ENCODE data around the gene MEGF6.

MEGF6 gene

DNA sequence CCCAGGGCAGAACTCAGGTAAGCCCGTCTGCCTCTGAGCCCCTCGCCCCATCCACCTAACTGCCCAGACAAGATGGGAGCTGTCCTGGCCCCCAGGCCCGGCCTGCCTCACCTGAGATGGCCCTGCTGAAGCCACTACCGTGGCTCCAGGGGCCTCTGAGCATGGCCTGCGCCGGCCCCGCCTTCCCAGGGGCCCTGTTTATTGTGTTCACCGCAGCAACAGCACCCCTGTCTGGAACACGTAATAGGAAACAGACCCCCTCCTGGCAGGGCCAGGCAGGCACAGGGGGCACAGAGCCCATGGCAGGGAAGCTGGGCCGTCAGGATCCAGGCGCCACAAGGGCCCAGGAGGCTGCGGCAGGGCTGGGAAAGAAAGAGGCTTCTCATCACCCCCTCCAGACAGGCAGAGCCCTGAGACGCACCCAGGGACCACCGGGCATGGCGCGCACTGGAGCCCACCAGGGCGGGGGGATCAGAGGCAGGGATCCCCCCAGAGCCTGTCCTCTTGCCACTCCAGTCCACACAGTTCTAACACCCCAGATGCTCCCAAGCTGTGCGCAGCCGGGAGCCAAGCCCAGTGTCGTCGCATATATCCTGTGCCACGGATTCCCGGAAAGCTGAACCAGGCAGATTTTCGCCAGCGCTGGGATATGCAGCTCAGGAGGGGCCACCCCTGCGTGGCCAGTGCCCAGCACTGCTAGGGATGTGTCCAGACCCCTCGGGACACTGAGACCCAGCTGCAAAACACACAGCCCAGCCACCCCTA lies 94.2 kb downstream of the MEGF6 start:
- no peak for DNase-seq

DNA sequence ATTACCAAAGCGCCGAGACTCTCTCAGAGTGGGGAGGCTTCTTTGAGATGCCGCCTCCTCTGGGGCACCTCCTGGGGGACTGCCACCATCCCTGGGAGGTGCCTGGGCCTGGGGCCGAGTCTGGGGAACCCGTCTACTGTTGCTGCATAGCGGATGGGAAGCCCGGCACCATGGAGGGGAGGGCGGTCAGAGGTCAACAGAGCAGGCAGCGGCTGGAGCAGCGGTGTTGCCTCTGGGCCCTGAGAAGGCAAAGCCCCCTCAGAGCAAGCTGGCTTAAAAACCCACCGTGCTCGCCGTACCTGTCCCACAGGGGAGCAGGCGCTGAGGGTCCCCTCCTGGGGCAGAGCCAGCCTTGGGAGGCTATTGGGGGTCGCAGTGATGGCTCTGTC lies 94.8 kb downstream of the MEGF6 start:
- DNase-seq = no peak

DNA sequence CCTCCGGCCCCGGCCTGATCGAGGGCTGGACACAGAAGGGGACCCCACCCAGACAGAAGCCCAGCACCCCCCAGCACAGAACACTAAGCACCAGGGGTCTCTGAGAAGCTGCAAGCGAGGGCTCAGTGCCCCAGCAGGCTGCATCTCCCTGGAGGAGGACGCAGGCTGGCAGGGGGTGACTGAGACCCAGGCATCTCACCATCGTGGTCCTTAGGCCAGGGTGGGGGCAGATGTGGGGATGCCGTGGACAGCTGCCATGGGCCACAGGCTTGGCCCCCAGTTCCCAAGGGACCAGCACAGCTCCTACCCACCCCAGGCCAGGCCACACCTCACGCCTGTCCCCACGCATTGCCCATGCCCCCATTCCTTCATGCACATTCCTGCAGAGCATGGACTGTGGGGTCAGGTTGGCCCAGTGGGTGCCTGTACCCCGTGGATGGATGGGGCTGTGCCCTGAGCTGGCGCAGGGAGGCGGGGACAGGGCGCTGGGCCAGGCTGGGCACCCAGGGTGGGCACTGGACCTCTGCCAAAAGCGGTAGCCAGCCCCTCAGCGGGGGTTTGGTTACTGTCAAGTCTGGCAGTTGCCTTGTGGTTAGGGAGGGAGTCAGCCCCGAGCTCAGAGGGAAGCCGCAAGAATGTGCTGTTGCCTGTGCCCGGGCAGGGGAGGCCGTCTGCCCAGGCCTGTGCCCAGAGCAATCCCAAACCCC lies 95.4 kb downstream of the MEGF6 start:
- no peak for DNase-seq

DNA sequence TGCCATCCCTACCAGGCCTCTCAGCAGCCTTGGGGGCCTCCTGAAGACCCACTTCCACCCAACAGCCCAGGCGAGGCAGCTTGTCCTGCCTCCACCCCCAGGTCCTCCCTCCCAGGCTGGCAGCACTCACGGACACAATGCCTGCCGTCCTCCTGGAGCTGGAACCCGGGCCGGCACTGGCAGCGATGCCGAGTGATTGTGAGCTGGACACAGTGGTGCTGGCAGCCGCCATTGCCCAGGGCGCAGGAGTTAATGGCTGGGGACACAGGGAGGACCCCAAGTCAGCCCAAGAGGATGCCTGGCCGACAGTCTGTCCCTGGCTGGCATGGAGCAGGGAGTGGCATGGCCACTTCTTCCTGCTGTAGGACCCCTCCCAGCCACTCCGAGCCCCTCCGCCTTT lies 96.0 kb downstream of the MEGF6 start:
- no peak for DNase-seq

DNA sequence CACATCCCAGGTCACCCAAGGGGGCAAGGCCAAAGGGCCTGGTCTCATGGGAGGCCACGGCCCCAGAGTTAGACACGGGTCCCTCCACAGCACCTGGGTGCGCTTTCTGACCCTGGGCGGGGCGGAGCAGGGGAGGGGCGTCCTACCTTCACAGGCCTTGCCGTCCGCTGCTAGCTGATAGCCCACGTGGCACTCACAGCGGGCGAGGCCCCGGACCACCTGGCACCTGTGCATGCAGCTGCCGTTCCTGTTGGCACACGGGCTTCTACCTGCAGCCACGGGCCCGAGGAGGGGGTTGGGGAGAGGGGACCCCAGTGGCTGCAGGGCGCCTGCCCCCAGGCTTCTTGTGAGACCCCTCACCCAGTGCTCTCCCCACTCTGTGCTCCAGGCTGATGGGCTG lies 96.9 kb downstream of the MEGF6 start:
- DNase-seq = no peak

DNA sequence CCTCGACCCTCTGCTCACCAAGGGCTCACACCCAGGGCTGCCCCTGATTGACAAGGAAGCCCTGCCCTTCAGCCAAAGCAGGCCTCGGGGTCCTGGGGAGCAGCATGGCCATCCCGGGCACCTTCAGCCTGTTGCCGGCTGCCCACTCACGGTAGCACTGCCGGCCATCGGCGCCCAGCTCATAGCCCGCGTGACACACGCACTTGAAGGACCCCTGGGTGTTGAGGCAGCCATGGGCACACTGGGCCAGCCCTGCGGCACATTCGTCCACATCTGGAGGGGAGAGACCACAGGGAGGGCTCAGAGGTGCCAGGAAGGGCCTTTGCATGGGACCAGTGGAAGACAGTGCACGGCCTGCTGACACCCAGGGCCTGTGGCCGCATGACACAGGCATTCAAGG lies 99.5 kb downstream of the MEGF6 start:
- DNase-seq = no peak

DNA sequence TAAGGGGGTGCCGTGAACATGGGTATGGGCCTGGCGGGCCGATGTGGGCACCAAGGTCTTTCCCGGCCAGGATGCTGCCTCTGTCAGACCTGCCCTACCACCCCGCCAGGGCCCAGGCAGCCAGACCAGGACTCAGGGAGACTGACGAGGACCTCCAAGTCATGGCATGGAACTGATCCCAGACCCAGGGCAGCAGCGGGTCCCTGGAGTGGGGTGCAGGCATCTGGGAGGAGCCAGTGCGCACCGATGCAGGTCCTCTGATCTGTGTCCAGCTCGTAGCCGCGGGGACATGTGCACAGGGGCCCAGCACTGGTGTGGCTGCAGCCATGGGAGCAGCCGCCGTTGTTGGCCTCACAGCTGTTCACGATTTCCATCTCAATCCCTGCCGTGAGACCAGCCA lies 100.0 kb downstream of the MEGF6 start:
- no peak for DNase-seq

DNA sequence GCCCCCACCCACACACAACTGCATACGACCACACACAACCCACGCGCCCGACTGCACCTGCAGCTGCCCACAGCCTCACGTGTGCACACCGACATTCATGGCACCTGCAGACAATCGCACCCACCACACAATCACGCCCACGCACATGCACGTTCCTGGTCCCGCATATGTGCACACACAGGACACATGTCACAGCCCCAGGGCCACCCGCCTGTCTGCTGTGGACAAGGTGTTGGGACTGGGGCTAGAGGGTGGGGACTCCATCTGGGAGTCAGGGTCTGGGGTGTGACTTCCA lies 100.4 kb downstream of the MEGF6 start:
- no peak for DNase-seq

DNA sequence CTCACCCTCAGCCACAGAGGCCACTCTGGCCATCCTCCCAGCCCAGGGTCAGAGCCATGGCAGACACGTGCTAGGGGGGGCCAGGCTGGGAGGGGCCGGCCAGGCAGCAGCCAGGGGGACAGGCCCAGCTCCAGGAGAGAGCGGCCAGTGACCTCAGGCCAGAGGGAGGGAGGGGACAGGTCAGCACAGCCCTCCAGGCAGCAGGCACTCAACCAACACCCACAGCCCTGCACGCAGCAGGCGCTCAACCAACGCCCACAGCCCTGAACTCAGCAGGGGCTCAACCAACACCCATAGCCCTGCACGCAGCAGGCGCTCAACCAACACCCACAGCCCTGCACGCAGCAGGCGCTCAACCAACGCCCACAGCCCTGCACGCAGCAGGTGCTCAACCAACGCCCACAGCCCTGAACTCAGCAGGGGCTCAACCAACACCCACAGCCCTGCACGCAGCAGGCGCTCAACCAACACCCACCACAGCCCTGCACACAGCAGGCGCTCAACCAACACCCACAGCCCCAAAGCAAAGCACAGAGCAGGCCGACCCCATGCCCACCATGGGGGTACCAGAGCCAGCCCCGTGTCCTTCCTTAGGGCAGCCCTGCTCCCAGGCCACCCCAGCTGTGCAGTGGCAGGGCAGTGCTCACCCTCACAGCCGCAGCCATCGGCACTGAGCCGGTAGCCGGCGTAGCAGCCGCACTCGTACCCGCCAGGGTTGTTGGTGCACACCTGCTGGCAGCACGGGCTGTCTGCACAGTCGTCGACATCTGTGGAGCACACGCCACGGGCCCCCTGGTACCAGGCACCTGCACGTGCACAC lies 101.0 kb downstream of the MEGF6 start:
- DNase-seq = no peak

DNA sequence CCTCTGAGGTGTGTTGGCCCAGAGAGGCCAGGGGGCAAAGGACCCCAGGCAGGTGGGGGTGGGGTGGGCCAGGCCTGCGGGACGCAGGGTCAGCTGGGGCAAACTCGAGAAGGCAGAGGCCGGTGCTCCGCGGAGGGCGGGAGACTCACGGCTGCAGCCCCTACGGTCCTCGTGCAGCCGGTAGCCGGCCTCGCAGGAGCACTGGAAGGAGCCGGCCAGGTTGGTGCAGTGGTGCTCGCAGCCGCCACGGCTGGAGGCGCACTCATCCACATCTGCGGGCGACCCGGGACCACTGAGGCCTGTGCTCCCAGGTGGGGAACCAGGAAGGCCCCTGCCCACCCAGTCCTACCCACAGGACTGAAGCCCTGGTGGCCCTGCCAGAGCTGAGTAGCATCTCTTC lies 101.6 kb downstream of the MEGF6 start:
- no peak for DNase-seq

DNA sequence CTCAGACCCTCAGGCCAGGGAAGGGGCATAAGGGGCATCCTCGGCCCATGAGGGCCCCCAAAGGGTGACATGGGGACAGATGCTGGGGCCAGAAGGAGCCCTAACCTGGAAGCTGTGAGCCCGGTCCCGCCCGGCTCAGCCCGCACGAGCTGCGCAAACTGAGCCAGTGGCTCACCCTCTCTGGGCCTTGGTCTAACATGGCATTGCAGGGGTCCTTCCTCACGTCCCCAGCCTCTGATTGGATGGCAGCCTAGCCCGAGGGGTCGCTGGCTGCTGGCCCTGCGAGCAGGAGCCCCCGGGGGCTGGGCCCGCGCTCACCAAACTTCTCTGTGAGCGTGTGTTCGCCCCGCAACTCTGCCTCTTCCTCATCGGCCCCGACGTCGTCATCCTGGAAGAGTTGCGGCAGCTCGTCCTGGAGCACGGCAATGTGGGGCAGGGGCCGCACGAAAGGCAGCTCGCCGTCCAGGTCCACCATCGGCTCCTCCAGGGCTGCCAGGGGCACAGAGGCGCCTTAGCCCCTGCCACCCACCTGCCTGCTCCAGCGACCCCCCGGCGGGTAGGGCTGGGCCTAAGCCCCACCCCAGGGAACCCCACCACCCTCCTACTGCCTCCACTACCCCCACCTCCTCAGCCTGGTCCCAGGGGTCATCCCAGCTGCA lies 102.4 kb downstream of the MEGF6 start:
- DNase-seq = no peak

DNA sequence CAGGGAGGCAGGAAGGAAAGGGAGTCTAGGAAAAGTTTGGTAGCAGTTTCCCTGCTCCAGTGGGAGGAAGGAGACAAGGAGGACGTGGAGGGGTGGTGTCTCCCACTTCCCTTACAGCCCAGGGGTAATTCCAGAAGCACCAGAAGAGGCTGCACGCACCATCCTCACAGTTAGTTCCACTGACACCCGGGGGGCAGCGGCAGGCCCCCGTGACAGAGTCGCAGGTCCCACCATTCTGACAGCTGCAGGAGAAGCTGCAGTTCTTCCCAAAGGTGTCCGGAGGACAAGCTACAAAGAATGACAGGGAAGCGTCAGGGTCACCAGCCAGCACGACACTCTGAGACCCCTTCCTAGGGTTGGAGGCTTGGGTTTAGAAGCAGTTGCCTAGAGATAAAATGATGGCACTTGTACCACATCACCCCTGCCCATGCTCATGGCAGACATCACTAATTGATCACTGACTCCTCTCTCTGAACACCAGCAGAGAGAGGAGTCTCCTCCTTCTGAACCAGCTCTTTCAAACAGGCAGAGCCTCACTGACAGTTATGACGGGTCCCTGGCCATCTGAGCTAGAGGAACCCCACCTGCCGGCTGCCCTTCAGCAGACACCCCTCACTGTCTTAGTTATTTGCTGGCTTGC lies 103.6 kb downstream of the MEGF6 start:
- no peak for DNase-seq

DNA sequence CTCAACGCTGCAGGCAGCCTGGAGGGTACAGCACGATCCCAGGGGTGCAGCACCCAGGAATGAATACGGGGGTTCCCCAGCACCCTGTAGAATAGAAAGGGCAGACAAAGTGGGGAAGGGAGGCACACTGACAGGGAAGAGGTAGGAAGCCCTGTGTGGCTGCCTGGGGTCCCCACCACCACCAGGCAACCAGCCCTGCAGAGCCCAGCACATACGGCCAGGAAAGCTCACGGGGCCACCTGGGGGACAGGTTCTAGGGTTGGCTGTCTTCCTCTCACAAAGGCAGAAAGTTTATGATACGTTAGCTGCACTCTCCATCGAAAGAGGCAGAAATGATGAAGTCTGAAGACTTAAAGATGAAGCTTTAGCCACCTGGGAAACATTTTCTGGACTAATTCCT lies 104.4 kb downstream of the MEGF6 start:
- DNase-seq = no peak

DNA sequence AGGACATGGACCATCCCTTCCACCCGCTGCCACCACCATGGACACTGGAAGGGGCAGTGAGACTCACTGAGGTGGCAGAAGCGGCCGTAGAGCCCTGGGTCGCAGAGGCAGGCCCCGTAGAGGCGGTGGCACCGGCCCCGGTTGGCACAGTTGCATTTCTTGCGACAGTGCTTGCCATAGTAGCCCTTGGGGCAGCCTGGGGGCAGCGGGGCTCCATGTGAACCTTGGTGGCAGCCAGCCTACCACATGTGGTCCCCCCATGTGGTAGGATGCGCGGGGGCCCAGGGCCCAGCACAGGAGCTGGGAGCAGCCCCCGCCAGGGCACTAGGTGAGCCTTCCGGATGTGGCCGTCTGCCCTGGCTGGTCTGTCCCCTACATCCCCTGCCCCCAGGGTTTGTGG lies 105.3 kb downstream of the MEGF6 start:
- no peak for DNase-seq

DNA sequence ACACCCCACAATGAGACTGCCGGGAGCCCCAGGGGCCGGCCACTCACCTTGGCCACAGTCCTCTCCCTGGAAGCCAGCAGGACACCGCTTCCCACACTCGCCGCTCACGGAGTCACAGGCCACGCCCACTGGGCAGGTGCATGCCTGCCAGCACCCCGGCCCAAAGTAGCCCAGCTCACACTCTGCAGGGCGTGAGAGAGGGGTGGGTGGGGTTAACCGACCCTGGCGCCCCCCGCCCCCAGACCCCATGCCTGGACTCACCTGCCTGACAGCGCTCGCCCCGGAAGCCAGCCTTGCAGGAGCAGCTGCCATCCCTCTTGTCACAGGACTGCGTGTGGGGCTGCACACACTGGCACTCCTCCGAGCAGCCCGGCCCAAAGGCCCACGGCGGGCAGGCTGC lies 106.1 kb downstream of the MEGF6 start:
- DNase-seq = no peak

DNA sequence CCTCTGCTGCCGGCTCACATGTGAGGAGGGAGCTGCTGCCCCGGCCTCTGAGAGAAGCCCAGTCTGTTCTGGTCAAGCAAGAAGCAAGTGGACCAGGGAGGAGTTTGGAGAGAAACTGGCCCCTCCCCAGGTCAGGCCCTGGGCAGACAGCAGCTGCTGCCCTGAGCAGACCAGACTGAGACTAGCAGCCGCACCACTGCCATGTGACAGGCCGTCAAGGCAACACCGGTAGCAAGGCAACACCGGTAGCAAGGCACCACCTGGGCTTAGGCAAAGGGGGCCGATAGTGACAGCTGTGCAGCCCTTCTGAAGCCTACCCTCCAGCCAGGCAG lies 106.5 kb downstream of the MEGF6 start:
- no peak for DNase-seq

DNA sequence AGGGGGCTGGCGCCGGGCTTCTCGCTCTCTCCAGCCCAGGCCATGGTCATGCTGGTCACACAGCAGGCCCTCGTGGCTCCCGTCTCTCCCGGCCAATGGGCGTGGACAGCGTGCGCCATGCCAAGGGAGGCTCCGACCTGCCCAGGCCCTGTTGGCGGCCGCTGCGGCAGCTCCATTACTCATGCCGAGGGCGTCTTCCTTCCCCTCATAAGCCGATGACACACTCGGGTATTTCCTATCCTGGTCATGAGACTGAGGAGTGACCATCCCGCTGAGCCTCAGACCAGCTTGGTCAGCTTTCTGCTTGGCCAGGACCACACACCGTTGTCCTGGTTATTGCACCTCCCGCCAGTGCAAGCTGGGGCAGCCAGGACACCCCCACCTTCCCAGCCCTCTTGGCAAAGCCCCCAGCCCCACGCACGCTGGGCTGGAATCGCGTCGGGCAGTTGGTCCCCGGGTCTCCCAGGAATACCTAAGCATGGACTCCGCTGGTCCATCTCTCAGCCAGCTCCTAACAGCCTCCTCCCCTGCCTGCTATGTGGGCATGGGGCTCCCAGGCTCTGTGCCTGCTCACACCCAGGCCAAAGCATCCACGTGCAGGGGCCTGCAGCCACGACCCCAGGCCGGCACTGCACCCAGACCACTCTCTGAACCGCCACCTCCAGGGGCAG lies 107.0 kb downstream of the MEGF6 start:
- no peak for DNase-seq

DNA sequence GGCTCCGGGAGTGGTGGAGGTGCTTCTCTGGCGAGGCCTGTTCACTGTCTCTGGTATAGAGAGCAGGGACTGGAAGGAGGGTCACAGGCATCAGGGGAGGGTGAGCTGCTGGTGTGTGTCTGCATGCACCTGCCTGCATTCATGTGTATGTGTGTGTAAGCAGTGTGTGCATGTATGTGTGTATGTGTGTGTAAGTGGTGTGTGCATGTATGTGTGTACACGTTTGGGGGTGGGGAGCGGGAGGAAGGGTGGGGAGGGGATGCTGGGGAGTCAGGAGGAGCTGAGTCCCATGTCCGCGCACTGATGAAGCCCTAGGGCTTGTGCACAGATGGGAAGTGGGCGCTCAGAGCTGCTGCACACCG lies 107.8 kb downstream of the MEGF6 start:
- no peak for DNase-seq

DNA sequence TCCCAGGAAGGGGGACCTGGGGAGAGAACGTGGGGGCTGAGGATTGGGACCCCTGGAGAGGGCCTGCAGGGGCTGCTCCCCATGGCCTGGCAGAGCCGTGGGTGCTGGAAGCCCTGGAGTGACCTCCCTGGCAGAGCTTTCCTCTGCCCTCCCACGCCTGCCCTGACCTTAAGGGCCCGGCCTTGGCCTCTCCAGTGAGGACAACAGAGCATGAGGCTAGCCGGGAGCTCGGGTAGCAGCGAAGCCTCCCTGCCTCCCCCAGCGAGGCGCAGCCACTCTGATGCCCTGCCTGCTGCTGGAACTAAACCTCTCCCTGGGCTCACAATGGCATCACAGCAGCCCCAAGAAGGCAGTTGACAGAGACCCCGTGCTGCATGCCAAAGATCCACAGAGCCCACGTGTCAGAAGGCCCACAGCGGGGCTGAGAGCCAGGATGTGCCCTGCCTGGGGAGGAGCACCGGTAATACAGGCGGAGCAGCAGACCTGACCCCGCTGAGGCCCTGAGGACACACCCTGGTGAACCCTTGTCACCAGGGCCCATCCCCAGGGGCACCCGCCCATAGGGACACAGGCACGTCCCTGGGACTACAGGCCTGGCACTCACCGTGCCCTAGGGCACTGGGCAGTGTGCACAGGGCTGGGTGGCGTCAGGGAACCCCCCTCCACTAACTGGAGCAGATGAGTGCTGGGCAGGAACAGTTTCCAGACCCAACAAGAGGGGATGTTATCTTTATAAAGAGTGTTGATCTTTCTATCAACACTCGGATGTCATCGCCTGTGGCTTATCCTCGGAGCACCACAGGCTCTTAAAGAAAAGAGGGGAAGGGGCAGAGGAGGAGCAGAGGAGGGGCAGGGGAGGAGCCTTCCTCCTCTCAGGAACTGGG lies 108.4 kb downstream of the MEGF6 start:
- no peak for DNase-seq

DNA sequence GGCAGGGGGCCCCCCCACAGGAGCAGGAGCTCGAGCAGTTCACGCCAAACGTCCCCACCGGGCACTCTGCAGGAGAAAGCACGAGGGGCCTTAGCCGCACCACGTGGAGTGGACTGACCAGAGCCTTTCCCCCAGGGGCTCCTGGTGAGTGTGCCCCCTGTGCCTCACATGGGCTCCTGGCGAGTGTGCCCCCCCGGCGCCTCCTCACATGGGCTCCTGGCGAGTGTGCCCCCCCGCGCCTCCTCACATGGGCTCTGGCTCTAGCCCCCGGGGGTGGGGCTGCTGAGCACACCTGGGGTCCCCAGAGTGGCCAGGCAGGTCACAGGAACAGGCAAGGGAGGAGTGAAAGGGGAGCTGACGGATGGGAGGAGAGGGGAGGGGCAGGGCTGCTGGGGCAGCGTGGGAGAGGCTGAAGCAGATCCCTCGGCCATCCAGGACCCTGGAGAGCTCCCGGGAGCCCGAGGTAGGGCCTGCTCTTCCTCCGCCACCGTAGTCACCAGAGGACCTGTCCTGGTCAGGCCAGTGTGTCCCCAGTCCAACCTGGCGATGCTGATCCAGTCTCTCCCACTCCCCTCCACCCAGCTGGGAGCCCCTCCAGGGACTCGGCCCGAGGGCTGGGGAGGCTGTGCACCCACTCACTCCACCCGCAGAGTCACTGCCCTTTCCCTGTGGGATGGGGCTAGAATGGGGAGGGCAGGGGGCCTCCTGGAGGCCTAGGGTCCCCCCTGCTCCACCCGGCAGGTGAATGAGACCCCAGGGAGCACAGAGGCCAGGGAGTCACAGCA lies 109.3 kb downstream of the MEGF6 start:
- DNase-seq = no peak

DNA sequence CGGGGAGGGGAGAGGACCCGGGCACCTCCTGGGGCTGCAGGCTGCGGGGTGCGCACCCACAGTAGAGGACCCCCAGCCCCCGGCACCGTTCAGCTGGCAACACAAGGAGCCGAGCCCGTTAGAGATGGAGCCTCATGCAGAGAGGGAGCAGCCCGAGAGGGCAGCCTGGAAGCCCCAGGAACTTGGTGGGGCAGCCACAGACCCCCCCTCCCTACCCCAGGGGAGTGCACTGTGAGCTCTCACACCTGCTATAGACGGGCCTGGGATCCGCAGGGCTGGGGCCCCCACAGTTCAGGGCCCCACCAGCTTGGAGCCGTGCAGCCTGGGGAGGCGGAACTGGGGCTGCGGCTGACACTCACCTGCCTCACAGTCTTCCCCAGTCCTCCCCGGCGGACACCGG lies 109.9 kb downstream of the MEGF6 start:
- no peak for DNase-seq

All from activated CD4-positive, CD25-positive, alpha-beta regulatory T cell treated with anti-CD3 and anti-CD28 coated beads, Interleukin-2, amount 50 U/mL, for 72 hours (primary cell).